GM18870 (cell line): ENCODE data around the gene DLGAP5.

Experiments
- ATAC-seq: cut with Tn5 transposase; IDR thresholded peaks from one replicate; pipeline ENCODE4 v1.9.1; 2021; ENCODE audit warnings: moderate library complexity; ENCODE audit not compliant: unreplicated experiment

DLGAP5 gene

DNA sequence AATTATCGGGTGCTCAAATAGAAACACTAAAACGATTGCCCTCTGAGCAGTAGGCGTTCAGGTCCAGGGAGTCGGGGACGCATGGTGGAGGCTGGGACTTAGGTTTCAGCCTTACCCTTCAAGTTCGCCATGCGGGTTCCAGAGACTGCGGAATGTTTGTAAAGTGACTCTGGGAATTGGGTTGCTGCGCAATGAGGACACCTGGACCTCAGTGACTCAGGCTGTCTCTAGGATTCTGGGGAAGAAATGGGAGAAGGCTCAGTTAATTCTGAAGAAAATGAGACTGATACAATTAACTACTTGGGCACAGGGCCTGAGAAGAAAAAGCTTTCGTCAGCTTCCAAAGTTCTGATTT lies 61.2 kb downstream of the DLGAP5 start:
- no peak for ATAC-seq

DNA sequence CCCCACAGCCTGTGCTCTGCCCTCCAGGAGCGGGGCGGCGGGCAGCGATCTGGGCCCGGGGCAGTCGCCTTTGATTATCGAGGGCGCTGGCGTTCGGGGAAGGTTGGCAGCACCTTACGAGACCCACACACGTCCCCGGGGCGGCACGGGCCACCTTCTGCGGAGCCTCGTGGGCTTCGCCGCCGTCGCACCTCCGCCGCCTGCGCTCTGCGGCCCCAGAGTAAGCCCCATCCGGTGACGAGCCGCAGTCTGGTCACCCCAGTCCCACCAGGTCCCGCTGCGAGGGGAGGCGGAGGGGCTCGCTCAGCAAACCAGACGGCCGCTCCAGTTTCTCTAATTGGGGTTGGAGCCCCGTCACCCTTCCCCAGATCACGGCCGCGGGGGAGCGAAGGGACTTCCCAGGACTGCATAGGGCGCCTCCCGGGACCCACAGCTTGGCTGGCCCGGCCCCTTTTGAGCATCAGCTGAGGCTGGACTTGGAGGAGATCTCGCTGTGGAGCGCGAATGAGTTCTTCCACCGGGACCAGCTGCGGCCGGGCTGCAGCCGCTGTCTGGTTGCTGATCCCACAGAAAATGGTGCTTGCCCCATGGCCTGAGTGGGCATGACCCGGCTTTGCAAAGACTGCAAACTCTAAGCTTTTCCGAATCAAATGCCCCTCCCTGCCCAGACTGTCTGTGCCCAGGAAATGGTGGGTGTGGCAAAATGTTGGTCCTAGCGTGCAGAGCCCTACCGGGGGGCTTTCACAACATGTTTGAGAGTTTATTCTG lies 61.8 kb downstream of the DLGAP5 start:
- ATAC-seq = no peak

DNA sequence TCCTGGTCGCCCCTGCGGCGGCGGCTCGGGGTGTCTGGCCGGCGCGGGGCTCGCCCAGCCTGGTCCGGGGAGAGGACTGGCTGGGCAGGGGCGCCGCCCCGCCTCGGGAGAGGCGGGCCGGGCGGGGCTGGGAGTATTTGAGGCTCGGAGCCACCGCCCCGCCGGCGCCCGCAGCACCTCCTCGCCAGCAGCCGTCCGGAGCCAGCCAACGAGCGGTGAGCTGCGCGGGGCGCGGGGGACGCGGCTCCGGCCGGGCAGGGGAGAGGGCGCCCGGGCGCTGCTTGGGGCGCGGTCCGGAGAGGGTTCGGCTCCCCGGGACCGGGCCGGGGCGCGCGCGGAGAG lies 62.3 kb downstream of the DLGAP5 start, which contains the start of gene LGALS3:
Gene LGALS3 (plus strand): TSS at position 167 of the 342 bp plus-strand sequence. CDS start 8,122 bp downstream, outside the sequence.
- ATAC-seq = no peak

DNA sequence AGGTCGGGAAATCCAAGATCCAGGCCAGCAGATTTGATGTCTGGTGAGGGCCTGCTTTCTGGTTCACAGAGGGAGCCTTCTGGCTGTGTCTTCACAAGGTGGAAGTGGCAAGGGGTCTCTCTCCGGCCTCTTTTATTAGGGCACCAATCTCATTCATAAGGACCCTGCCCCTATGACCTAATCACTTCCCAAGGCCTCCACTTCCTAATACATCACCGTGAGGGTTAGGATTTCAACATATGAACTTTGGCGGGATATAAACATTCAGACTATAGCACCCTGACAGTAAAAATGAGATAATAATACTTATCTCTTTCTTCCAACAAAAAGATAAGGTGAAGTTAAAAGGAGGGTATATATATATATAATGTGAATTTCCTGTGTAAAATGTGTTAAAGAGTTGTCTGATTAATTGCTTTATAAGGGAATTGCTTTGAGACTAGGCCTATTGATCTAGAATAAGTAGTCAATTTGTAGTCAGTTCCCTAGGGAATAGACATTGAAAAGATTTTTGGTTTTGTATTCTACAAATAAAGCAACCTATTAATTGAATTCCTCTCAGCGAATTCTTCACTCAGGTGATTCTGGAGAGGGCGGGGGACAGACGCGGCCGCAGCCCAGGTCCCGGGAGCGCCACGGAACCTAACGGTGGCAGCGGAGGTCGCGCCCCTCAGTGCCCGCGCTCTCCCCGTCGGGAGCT lies 62.8 kb downstream of the DLGAP5 start:
- no peak for ATAC-seq

DNA sequence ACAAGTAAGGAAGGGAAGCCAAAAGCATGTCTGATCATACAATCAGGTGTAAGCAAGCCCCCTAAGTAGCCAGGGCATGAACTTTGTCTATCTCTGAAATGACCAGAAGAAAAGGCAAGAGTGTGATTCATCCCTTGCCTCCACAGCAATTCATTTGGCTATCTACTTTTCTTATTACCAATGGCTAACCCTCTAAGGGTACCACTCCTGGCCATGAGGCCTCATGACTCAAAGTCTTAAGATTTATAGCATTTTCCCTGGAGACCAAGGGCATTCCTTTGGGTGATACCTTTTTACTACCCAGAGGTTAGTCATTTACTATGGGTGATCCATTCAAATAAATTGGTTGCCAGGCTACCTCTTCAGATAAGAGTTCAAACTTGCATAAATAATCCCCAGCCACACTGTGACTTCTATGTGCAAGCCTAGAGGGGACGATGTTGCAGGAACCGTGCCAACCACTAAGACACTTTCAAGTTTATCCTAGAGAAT lies 63.9 kb downstream of the DLGAP5 start:
- ATAC-seq = no peak

DNA sequence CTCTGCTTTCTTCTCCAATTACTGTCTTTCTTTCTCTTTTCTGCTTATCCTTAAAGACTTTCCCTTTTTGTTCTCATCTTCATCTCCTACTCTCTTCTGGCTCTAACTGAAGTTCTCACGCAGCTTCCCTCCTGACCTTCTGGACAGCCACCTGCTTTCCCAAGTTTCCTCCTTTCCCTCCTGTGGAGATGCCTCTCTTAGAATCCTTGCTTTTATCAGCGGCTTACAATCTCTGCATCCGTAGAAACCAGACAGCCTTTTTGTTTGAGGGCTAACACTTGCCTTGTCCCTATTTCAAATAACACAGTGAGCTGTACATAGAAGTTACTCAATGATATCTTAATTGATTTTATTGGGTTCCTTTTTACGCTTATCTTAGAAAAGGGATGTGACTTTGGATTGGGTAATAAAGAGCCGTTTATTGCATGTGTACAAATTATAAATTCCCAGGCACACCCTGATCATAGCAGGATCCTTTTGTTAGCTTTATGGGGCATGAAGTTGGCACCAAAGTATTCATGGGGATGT lies 64.4 kb downstream of the DLGAP5 start:
- ATAC-seq = no peak

DNA sequence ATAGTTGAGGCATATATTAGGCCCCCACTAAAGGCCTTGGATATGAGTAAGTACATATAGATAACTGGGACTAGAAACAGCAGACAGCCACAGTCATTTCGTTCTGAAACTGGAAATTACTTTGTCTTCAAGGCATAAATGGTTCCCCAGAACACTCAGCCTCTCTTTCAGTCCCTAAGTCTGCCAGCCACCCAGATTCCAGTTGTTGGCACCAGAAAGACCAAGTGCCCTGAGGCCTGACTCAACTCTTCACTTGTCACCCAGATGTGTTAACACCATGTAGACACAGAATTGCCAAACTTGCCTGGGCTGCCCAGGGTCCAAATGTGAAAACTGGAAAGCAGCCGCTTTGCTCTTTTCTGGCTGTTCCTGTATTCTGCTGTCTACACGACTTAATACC lies 65.4 kb downstream of the DLGAP5 start:
- ATAC-seq = no peak

DNA sequence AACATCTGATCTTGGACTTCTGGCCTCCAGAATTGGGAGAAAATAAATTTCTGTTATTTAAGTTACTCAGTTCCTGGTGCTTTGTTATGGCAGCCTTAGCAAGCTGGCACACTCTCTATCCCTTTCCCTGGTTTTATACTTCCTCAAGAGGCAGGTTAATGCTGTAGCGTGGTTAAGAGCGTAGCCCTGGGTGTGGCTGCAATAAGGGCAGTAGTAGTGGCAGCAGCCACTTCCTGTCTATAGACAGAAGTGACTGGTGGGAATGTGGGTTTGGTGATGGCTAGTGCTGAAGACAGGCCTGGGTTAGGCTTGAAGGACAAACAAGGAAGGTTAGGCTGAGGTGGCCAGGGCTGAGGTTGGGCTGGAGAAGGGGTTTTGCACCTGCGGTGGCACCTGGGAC lies 66.0 kb downstream of the DLGAP5 start:
- no peak for ATAC-seq

DNA sequence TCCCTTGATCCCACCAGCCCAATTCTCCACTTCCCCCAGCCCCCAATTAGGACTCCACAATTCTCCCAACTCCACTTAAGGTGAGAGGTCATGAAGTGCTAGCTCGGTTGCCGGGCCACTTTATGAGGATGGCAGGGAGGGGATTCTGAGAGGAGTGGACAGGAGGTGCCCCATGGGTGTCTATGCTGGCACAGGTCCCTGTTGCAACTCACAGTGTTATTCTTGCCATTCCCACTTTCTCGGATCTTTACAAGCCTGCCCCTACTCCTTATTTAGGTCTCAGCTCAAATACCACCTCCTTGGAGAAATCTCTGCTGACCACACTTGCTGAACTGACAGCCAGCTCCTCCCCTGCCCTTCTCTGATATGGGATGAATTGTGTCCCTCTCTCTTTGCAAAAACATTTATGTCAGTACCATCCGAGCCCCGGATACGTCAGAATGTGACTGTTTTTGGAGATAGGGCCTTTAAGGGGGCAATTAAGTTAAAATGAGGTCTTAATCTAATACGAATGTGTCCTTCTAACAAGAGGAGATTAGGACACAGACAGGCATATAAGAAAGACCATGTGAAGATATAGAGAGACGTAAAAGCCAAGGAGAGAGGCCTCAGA lies 66.5 kb downstream of the DLGAP5 start:
- no peak for ATAC-seq

DNA sequence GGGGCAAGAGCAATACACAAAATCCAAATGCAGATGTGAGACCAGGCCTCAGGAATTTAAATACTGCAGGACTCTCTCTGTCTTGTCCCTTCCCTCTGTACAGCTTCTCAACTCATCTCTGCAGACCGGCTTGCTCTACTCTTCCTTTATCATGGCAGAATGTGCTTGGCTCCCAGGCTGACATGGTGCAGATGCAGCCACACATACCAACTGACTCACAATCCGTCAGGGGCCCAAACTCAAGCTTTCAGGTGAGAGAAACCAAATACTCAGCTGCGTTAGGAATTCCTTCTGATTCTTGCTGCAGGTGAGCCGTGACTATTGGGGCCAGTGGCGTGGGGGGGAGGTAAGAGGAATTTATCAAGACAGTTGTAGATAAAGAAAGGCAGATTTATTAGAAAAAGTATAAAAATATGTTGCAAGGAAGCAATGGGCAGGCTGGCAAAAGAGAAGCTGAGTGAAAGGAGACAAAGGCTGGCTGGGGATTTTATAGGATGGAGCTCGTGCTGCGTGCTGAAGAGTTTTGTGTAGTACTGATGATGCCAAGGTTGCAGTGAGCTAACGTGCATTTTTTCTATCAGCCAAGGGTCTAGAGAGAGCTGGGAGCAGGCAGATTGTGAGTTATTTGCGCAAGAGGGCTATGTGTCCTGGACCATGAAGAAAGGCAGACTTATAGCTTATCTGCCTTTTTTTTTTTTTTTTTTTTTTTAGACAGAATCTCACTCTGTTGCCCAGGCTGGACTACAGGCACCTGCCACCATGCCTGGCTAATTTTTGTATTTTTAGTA lies 67.3 kb downstream of the DLGAP5 start:
- no peak for ATAC-seq

DNA sequence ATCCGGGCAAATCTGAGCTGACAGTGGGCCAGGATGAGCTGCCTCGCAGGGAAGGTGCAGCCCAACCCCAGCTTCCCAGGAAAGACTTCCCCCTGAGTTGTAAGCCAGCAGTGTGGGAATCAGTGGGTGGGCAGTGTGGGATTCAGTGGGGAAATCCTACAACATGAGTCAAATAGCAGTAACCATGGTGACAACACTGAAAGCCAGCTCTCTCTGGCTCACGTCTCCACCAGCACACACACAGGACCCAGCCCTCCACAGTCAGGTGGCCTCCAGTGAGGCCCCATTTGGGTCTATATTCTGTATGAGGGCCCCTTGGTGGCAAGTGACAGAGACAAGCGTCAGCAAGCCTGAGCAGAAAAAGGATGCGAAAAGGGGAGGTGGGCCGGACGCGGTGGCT lies 68.3 kb downstream of the DLGAP5 start:
- ATAC-seq = no peak

DNA sequence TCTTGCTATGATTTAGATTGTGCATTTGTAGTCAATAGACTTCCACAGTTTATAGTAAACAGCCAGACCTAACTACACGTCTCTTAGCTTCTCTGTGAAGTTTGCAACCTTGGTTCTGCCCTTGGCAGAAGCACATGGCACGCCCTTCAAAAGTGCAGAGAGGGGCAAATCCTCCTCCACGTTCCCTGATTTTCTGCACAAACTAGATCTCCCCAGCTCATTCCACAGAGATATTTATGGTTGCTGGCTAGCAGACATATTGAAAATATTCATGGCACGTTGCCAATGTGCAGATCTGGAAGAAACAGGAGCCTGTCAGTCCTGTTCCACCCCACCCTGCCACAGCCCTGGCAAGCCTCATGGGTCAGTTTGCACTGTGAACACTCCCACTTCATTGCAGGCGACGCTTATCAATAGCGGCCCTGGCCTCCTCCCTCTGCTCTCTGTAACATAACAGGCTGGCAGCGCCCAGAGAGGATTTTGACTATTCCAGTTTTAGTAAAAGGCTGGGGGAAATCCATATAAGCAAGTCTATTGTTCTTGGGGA lies 68.9 kb downstream of the DLGAP5 start:
- ATAC-seq = no peak

DNA sequence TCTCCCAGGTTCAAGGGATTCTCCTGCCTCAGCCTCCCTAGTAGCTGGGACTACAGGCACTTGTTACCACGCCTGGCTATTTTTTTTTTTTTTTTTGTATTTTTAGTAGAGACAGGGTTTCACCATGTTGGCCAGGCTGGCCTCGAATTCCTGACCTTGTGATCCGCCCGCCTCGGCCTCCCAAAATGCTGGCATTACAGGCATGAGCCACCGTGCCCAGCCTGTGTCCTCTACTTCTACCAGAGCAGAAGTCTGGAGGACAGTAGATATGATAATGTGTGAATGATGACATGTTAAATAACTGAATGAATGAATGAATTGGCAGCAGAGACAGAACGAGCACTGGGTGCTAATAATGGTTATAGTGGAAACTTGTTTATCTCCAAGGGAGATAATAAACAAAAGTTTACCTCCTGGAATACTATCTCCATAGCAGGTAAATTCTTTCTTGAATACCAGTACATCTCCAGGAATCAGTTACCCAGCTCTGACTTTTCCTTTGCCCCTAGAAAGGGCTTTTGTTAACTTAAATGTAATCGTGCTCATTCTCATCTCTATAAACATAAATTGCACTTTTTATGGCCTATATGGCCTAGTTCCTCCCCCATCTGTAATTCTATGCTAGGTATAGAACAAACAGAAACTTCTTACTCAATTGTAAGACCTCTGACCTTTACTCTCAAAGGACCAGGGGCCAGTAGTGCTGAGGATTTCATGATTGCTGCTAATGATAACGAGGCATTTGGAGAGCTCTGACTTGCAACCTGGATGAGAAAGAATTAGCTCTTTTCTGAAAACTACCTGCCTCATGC lies 69.6 kb downstream of the DLGAP5 start:
- ATAC-seq = no peak

DNA sequence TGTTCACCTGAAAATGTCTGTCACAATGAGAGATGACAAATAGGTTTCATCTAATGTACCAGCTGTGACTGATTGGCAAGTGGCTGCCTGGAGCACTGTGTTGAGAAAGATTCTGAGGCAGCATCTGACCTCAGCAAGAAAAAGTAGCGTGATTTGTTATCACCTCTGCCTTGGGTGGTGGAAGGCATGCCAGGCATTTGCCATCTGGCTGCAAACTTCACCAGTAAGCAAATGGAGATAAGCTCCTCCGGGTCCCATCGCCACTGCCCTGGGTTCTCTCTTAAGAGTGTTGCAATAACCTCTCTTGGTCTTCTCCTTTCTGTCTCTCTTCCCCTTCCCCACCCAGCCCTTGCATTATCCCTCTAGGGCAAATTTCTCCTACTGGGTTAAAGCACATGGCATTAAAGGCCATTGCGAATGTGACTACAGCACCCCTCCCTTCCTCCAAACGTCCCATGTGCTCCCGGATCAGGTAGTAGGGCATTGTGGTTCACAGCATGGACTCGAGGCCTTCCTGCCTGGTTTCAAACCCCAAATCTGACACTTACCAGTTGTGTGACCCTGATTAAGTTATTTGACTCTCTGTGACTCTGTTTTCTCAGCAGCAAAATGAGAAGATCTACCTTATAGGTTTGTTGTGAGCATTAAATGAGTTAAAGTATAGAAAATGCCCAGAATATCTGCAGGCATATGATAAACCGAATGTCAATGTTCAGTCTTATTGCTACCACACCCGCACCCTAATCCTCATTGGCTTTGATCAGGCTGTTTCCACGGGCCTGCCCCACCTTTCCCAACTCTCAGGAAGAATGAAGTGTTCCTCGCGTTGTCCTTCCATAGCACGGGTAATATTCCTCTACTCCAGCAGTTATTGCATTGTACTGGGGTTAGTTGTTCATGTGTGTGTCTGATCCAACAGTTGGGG lies 70.6 kb downstream of the DLGAP5 start:
- ATAC-seq = no peak

DNA sequence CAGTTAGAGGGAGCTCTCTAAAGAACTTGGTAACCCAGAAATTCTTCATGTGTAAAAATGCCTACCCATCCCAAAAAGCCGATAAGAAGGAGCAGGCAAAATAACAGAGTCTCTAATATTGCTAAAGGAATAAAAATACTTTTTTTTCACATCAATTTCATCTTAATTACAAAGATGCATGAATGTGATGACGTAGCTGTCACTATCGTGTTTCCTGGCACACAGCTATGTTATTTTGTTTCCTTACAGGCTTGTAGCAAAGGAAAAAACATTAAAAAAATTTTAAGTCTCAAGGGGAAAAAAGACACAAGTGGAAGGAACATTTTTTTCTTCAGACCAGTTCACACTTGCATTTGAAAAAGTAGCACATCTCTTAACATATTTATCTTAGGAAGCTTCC lies 72.6 kb downstream of the DLGAP5 start:
- no peak for ATAC-seq

DNA sequence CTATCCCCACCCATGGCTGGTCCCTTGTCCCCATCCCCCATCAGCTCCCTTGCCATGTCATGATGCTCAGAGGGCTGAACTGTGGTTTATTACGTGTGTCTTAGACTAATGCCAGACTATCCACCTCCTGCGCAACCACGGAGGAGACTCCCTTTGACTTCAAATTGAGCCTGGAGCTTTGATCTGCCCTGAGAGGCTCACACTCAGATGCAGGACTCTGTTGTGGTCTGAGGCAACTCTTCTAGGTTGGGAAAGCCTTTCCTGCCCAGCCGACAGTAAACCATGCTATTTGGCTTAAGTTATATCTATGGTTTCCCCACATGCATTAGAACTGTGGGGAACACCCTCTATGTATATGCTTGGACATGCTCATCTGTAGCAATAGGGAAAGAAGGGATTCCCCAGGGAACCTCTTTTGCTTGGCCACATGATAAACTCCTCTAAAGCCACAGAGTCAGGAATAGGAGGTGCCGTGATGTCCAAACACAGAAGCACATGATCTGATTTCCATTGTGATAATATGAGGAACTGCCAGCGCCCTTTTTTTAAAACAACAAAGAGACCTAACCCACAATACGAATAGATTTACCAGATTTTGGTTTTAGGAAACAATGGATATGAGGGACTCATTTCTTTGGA lies 73.5 kb downstream of the DLGAP5 start:
- ATAC-seq = no peak

DNA sequence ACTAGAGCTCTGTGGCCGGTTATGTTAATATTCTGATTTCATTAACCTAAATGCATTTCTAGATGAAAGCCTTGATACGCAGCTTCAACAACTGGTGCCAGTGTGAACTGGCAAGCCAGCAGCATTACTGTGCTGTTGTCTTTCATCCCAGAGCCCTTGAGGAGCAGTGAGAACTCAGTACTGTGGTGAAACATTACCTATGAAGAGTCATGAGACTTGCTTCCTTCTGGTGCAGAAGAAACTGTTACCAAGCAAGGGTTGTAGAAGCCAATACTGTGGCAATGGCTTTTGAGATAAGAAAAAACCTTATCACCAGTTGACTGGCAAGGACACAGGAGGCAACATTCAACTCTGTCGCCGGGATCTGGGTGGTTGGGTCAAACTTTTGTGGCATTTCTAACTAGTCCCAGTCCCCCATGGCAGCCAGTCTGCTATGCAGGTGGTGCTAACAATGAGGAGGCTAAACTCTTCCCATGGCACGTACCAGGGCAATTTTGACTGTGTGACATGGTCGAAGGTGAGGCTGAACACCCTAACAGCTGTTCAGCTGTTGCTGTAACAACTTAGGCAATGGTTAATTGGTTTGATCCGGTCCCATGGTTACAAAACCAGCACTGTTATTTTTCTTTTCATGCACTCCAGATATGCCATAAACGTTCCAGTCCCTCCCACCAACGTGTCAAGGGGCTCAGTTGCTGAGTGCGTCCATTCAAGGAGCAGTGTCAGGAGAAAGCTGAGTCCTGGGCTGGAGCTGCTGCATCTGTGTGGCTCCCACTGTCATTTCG lies 74.9 kb downstream of the DLGAP5 start:
- no peak for ATAC-seq

DNA sequence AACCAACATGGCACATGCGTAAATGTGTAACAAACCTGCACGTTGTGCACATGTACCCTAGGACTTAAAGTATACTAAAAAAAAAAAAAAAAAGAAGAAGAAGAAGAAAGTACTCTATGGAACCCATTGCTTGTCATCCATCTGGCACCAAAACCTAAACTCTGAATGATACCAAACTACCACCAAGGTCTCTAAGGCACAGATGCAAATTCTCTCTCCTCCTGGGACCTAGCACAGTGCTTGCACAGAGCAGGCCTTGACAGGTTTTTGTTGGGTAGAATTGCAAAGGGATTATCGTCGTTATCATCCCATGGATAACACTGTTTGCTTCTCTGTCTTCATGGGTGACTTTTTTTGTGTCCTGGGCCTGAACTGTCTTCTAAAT lies 75.5 kb downstream of the DLGAP5 start:
- no peak for ATAC-seq
